H1 (cell line): Measurements from ENCODE around the gene NFASC. TPM values are rescaled to one million over a fixed set of nuclear protein-coding genes. Genes with fewer than 3 reads are reported as not detected.

Source experiments
- CTCF ChIA-PET: fragments of 300-600 bp; sonication (Branson Sonifier 250); formaldehyde crosslinking; loops from one replicate; lab custom pipeline; 2021; ENCODE audit not compliant: partially characterized antibody; lab: Charles Lee
- POLR2A ChIA-PET: fragments of 300-600 bp; sonication (Branson Sonifier 250); formaldehyde crosslinking; loops from one replicate; lab custom pipeline; 2021; ENCODE audit warnings: inconsistent platforms; ENCODE audit not compliant: partially characterized antibody; lab: Charles Lee
- DNase-seq, 2 experiments: peaks; one replicate each; pipeline versions ENCODE4 v3.0.0 to v3.0.0-alpha.2; 2010 to 2022; ENCODE audit warnings: low spot score in 2 of 2, low read depth in 1 of 2, mixed read lengths in 1 of 2
- FAIRE-seq: peaks from 2 replicates; lab custom pipeline; 2011; peaks lifted over from hg19 to GRCh38; lab: Jason Lieb, UNC
- H2AFZ ChIP-seq: 2 replicates; pipeline ENCODE4 v1.8.1; 2012; ENCODE audit warnings: low read length, inconsistent platforms
- H2AK5ac ChIP-seq: 2 replicates; pipeline ENCODE4 v1.6.1; 2013; ENCODE audit warnings: low read depth, low read length
- H2BK120ac ChIP-seq: replicated peaks from 2 replicates; pipeline ENCODE3; 2013; ENCODE audit warnings: low read depth, low read length, inconsistent platforms
- H2BK12ac ChIP-seq: 2 replicates; pipeline ENCODE4 v1.6.1; 2013; ENCODE audit warnings: low read depth, low read length
- H2BK15ac ChIP-seq: 2 replicates; pipeline ENCODE4 v1.6.1; 2013; ENCODE audit warnings: low read length
- H2BK20ac ChIP-seq: 2 replicates; pipeline ENCODE4 v1.6.1; 2013; ENCODE audit warnings: low read length
- H2BK5ac ChIP-seq: 2 replicates; pipeline ENCODE4 v1.6.1; 2013; ENCODE audit warnings: low read depth, low read length
- H3K14ac ChIP-seq: 2 replicates; pipeline ENCODE4 v1.6.1; 2013; ENCODE audit warnings: inconsistent platforms; ENCODE audit not compliant: insufficient read length
- H3K18ac ChIP-seq: 2 replicates; pipeline ENCODE4 v1.6.1; 2013; ENCODE audit warnings: low read length; ENCODE audit errors: extremely low read depth
- H3K23ac ChIP-seq: 2 replicates; pipeline ENCODE4 v1.6.1; 2013; ENCODE audit warnings: inconsistent platforms; ENCODE audit not compliant: insufficient read length
- H3K23me2 ChIP-seq: 2 replicates; pipeline ENCODE4 v1.6.1; 2013; ENCODE audit warnings: low read depth, low read length
- H3K27ac ChIP-seq: 2 replicates; pipeline ENCODE4 v1.6.1; 2011; ENCODE audit warnings: low read depth, low read length, inconsistent platforms
- H3K27me3 ChIP-seq, 4 experiments: replicated peaks in 1 of 4; 1 replicate in 1 of 4; 2 replicates in 3 of 4; pipeline versions ENCODE4 v1.6.1 to v1.8.1; 2011 to 2013; ENCODE audit warnings: low read length in 3 of 4, mild to moderate bottlenecking in 3 of 4, inconsistent platforms in 2 of 4, mixed read lengths in 2 of 4, moderate library complexity in 1 of 4; ENCODE audit not compliant: control insufficient read depth in 3 of 4, insufficient read depth in 3 of 4; ENCODE audit errors: extremely low read depth in 1 of 4
- H3K36me3 ChIP-seq, 4 experiments: 2 replicates each; pipeline versions ENCODE4 v1.6.1 to v1.8.1; 2011 to 2013; ENCODE audit warnings: mild to moderate bottlenecking in 4 of 4, low read length in 3 of 4, moderate library complexity in 2 of 4, control low read depth in 1 of 4, inconsistent platforms in 1 of 4; ENCODE audit not compliant: insufficient read depth in 4 of 4, control insufficient read depth in 2 of 4
- H3K4ac ChIP-seq: replicated peaks from 2 replicates; pipeline ENCODE3; 2013; ENCODE audit warnings: low read length, low read depth, mixed read lengths, inconsistent platforms; ENCODE audit not compliant: insufficient read length
- H3K4me1 ChIP-seq, 4 experiments: replicated peaks in 1 of 4; 1 replicate in 1 of 4; 2 replicates in 3 of 4; pipeline versions ENCODE4 v1.6.1 to v1.8.1; 2011 to 2013; ENCODE audit warnings: low read length in 3 of 4, inconsistent platforms in 2 of 4, mixed read lengths in 1 of 4; ENCODE audit not compliant: insufficient read depth in 4 of 4, control insufficient read depth in 3 of 4
- H3K4me2 ChIP-seq, 2 experiments: 2 replicates each; pipeline versions ENCODE4 v1.6.1 to v1.8.1; 2011 to 2013; ENCODE audit warnings: low read depth in 2 of 2, low read length in 2 of 2, control low read depth in 1 of 2, inconsistent platforms in 1 of 2, mild to moderate bottlenecking in 1 of 2; ENCODE audit not compliant: insufficient read depth in 1 of 2
- H3K4me3 ChIP-seq, 4 experiments: fragments of 200-600, 300-600 bp in 1 of 4; sonication (generic), shearing (Covaris generic), sonication (Bioruptor Twin) in 1 of 4; 2 replicates each; pipeline versions ENCODE4 v1.5.1 to v1.8.1; 2011 to 2016; ENCODE audit warnings: low read length in 4 of 4, low read depth in 3 of 4, control low read depth in 2 of 4, inconsistent platforms in 2 of 4, mild to moderate bottlenecking in 2 of 4, mixed read lengths in 1 of 4, moderate library complexity in 1 of 4; ENCODE audit not compliant: insufficient read depth in 2 of 4; ENCODE audit errors: extremely low read depth in 1 of 4
- H3K56ac ChIP-seq: replicated peaks from 2 replicates; pipeline ENCODE3; 2013; ENCODE audit warnings: low read depth, mild to moderate bottlenecking, mixed read lengths, low read length, inconsistent platforms; ENCODE audit not compliant: insufficient read length
- H3K79me1 ChIP-seq: 2 replicates; pipeline ENCODE4 v1.6.1; 2013; ENCODE audit warnings: low read depth, low read length, control low read depth
- H3K79me2 ChIP-seq, 2 experiments: 2 replicates each; pipeline versions ENCODE4 v1.6.1 to v1.8.1; 2012 to 2013; ENCODE audit warnings: low read length in 2 of 2, mild to moderate bottlenecking in 2 of 2, inconsistent platforms in 1 of 2; ENCODE audit not compliant: insufficient read depth in 2 of 2, control insufficient read depth in 1 of 2
- H3K9ac ChIP-seq, 4 experiments: replicated peaks in 1 of 4; 1 replicate in 1 of 4; 2 replicates in 3 of 4; pipeline versions ENCODE4 v1.6.1 to v1.8.1; 2011 to 2013; ENCODE audit warnings: low read depth in 3 of 4, low read length in 3 of 4, control low read depth in 2 of 4, mild to moderate bottlenecking in 2 of 4, moderate library complexity in 2 of 4, inconsistent platforms in 1 of 4; ENCODE audit errors: extremely low read depth in 1 of 4
- H3K9me3 ChIP-seq, 2 experiments: 2 replicates each; pipeline versions ENCODE4 v1.6.1 to v1.8.1; 2012 to 2013; ENCODE audit warnings: mild to moderate bottlenecking in 2 of 2, moderate library complexity in 2 of 2, control low read depth in 1 of 2, inconsistent platforms in 1 of 2, low read depth in 1 of 2, low read length in 1 of 2, mixed read lengths in 1 of 2; ENCODE audit not compliant: insufficient read depth in 2 of 2
- H4K20me1 ChIP-seq, 2 experiments: replicated peaks in 1 of 2; 2 replicates each; pipeline versions ENCODE3 to v1.8.1; 2011 to 2013; ENCODE audit warnings: inconsistent platforms in 2 of 2, low read length in 2 of 2, mild to moderate bottlenecking in 1 of 2; ENCODE audit not compliant: insufficient read depth in 2 of 2, control insufficient read depth in 1 of 2
- H4K5ac ChIP-seq: 2 replicates; pipeline ENCODE4 v1.6.1; 2013; ENCODE audit warnings: low read length, low read depth, mixed read lengths, inconsistent platforms; ENCODE audit not compliant: insufficient read length
- H4K8ac ChIP-seq: 2 replicates; pipeline ENCODE4 v1.8.0; 2013; ENCODE audit warnings: mild to moderate bottlenecking, moderate library complexity, low read length, inconsistent platforms; ENCODE audit not compliant: insufficient read depth; ENCODE audit errors: extremely low read depth
- H4K91ac ChIP-seq: replicated peaks from 2 replicates; pipeline ENCODE3; 2013; ENCODE audit warnings: low read length, mixed read lengths, inconsistent platforms; ENCODE audit not compliant: insufficient read length
- ATF2 ChIP-seq: IDR thresholded peaks from 2 replicates; pipeline ENCODE4 v1.6.1; 2012; ENCODE audit warnings: low read length, inconsistent platforms
- GTF2F1 ChIP-seq: IDR thresholded peaks from 2 replicates; pipeline ENCODE4 v1.6.1; 2012; ENCODE audit warnings: low read depth, low read length, improper control_type of control experiment, borderline replicate concordance
- HDAC2 ChIP-seq, 2 experiments: fragments of 300-600 bp in 1 of 2; sonication (generic) in 1 of 2; IDR thresholded peaks; 2 replicates each; pipeline ENCODE4 v1.6.1; 2011 to 2012; ENCODE audit warnings: low read depth in 2 of 2, low read length in 2 of 2, mild to moderate bottlenecking in 2 of 2, moderate library complexity in 2 of 2, borderline replicate concordance in 1 of 2, inconsistent platforms in 1 of 2
- HDAC6 ChIP-seq: IDR thresholded peaks from one replicate; pipeline ENCODE4 v1.7.1; 2012; ENCODE audit warnings: low read depth, mild to moderate bottlenecking, inconsistent platforms, low read length, moderate library complexity
- JUND ChIP-seq: IDR thresholded peaks from 2 replicates; pipeline ENCODE4 v1.6.1; 2011; ENCODE audit warnings: mild to moderate bottlenecking, improper control_type of control experiment, low read length
- KDM1A ChIP-seq: fragments of 200-600, 300-600 bp; sonication (generic); IDR thresholded peaks from 2 replicates; pipeline ENCODE4 v1.7.1; 2016; ENCODE audit warnings: mild to moderate bottlenecking, low read length, borderline replicate concordance
- KDM5A ChIP-seq: fragments of 200-600 bp; IDR thresholded peaks from 2 replicates; pipeline ENCODE4 v1.7.1; 2012; ENCODE audit warnings: mild to moderate bottlenecking, low read length, inconsistent platforms, mixed read lengths
- NANOG ChIP-seq: IDR thresholded peaks from 2 replicates; pipeline ENCODE4 v1.6.1; 2011; ENCODE audit warnings: low read length, low read depth, mild to moderate bottlenecking, inconsistent platforms; ENCODE audit not compliant: insufficient read depth, poor library complexity, severe bottlenecking
- POLR2A ChIP-seq, 2 experiments: IDR thresholded peaks; 1 replicate in 1 of 2; 2 replicates in 1 of 2; pipeline ENCODE4 v1.6.1; 2011; ENCODE audit warnings: low read depth in 2 of 2, low read length in 2 of 2, mild to moderate bottlenecking in 2 of 2; ENCODE audit errors: control extremely low read depth in 1 of 2
- RXRA ChIP-seq: IDR thresholded peaks from 2 replicates; pipeline ENCODE4 v1.6.1; 2011; ENCODE audit warnings: low read depth, mild to moderate bottlenecking, low read length, moderate library complexity; ENCODE audit not compliant: insufficient read depth
- SIRT6 ChIP-seq: IDR thresholded peaks from one replicate; pipeline ENCODE4 v1.7.1; 2012; ENCODE audit warnings: low read length, inconsistent platforms
- SP2 ChIP-seq: IDR thresholded peaks from 2 replicates; pipeline ENCODE4 v1.6.1; 2012; ENCODE audit warnings: mild to moderate bottlenecking, low read length, inconsistent platforms
- TAF7 ChIP-seq: optimal IDR thresholded peaks from 2 replicates; pipeline ENCODE3; 2011; ENCODE audit warnings: low read depth, mild to moderate bottlenecking, inconsistent platforms, low read length, moderate library complexity, borderline replicate concordance
- WGBS, 2 experiments: shearing (Covaris generic) in 1 of 2; methylation state at CpG; one replicate each; pipeline versions ENCODE4 v1.1.6 to v1.1.7; 2013 to 2015; ENCODE audit warnings: low lambda C conversion rate in 2 of 2, mixed read lengths in 2 of 2, inconsistent platforms in 1 of 2, low coverage in 1 of 2, missing lambda C conversion rate in 1 of 2; ENCODE audit not compliant: insufficient replicate concordance in 2 of 2, insufficient coverage in 1 of 2, insufficient read length in 1 of 2; ENCODE audit errors: extremely low coverage in 1 of 2, missing lambda C conversion rate in 1 of 2; 5-methylcytosine and 5-hydroxymethylcytosine counted together
- polyA plus RNA-seq, 7 experiments: library from polyadenylated mRNA; depleted of rRNA in 3 of 7; stranded (reverse) in 5 of 7; unstranded in 2 of 7; fragments of >200 nt in 5 of 7; fragments of 200-250 nt in 2 of 7; gene quantifications; 1 replicate in 5 of 7; 2 replicates in 1 of 7; 4 replicates in 1 of 7; pipeline versions ENCODE4 v1.2.1 to v1.2.3, GENCODE V29; 2011 to 2013; ENCODE audit warnings: missing spikeins in 2 of 7, mixed read lengths in 2 of 7
- total RNA-seq: library from RNA; stranded (reverse); fragmentation: NEBNext Ultra II Directional; extraction: Animal tissue kit (Norgen Biotek cat#: 25700); gene quantifications from 2 replicates; pipeline ENCODE4 v1.2.1, GENCODE V29; 2021

NFASC gene
- total and polyA plus RNA-seq, 2 of the 8 experiments (the other 6 are each of a cell fraction or from before 2014, with no cell fraction given) = 5.0 to 15.2 TPM

DNA sequence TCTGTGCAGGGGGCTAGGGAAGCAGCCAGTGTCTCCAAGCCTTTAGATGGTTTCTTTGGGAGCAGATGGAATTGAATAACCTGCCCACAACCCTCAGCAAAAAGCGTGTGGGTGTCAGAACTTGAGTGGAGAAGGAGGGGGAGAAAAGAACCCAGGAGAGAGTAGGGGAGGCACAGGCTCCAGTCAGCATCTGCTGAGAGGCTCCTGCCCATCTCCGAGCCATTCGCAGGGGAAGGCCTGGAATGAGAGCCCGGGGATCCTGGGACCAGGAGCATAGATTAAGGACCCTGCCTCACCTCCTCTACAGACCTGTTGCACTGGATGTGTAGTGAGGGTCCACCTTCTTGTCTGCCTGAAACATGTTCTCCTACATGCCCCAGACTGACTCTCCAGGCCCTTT is 197.3 kb downstream of the NFASC start:
- no peak overlapping the region for H3K23ac ChIP-seq
- CTCF ChIA-PET = interaction anchor here (1.3 to 38.9 kb wide), 7 partner anchors 9 to 189 kb away, joined by 3 to 1336 read pairs (median 4); no protein-coding TSS in a partner anchor
- TF ChIP-seq HDAC2 (IDR thresholded peaks at IDR 0.05; ENCODE audit: borderline replicate concordance in 1 of 2, low read depth in 2 of 2, low read length in 2 of 2) (no peak), GTF2F1 (no peak), HDAC6 (no peak), SIRT6 (no peak), SP2 (no peak), JUND (no peak), TAF7 (no peak), NANOG (no peak), POLR2A (IDR thresholded peaks at IDR 0.05; ENCODE audit: control extremely low read depth in 1 of 2, low read depth in 2 of 2, low read length in 2 of 2) (no peak), KDM1A (no peak), ATF2 (no peak), RXRA (no peak), KDM5A (no peak)

More for the DNA sequence above, 197.3 kb downstream of the NFASC start:
- no peak overlapping the region for H2AK5ac ChIP-seq
- H3K36me3 ChIP-seq = no peaks in the 10 kb centered on the region
- no peak overlapping the region for H3K4me2 ChIP-seq
- no peak overlapping the region for H2BK5ac ChIP-seq
- no peak overlapping the region for H3K56ac ChIP-seq
- no peak overlapping the region for H3K4me3 ChIP-seq
- no peak overlapping the region for H3K4ac ChIP-seq
- H2AFZ ChIP-seq = no peak overlapping the region
- no peak overlapping the region for H3K27ac ChIP-seq
- DNase-seq (no peak), FAIRE-seq (no peak)
- WGBS, 2 experiments = 95% methylated on average over 4 of the region's 4 CpGs; no CpG with 5 or more reads in 1 of the 2 experiments
- no peaks in the 10 kb centered on the region for H3K79me1 ChIP-seq
- H3K9me3 ChIP-seq = no peaks in the 10 kb centered on the region
- H4K8ac ChIP-seq = no peak overlapping the region
- no peaks in the 10 kb centered on the region for H3K23me2 ChIP-seq
- H4K91ac ChIP-seq = no peak overlapping the region
- no peak overlapping the region for H2BK20ac ChIP-seq
- H2BK120ac ChIP-seq = no peak overlapping the region
- H3K4me1 ChIP-seq = no peaks in the 10 kb centered on the region
- no peaks in the 10 kb centered on the region for H3K27me3 ChIP-seq
- H2BK12ac ChIP-seq = no peak overlapping the region
- H3K14ac ChIP-seq = no peak overlapping the region
- H2BK15ac ChIP-seq = no peak overlapping the region
- H4K5ac ChIP-seq = no peak overlapping the region
- H3K79me2 ChIP-seq = no peaks in the 10 kb centered on the region
- POLR2A ChIA-PET = interaction anchor here (0.6 kb wide), 1 partner anchor 83 kb away, joined by 3 read pairs; no protein-coding TSS in a partner anchor
- H4K20me1 ChIP-seq = peaks cover 0 to 1% of the 10 kb centered on the region in 2 experiments
- H3K9ac ChIP-seq = no peak overlapping the region
- H3K18ac ChIP-seq = no peak overlapping the region
